Measurements from ENCODE around the gene ACOXL.

DNA sequence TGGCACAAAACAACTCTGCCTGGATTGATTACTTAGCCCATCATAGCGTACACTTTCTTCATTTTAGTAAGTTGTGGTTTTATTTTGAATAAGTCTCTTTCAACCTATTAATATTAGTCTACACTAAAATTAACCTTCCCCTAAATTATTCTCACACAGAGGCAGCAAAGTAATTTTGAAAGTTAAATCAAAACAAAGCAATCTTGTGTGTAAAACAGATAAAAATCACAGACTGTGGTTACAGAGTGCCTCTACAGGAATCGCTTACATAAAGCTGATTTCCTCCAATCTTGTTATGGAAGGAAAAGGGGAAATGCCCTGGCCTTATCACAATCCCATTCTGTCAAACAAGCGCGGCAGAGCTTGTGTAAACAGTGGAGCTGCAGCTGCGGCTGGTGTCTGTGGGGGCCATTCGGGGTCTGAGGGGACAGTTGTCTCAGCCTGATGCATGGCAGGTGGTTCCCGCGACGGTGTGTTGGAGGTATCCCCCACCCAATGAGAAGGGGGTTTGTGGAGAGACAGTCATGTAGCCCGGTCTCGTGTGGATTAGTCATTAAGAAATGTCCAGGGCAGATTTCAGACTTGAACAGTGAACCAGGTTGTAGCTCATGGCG, 430.5 kb downstream of the ACOXL start:
- no peak for TF ChIP-seq CTCF (IDR thresholded peaks at IDR 0.05)
- TF ChIP-seq EP300 (IDR thresholded peaks at IDR 0.05): no peak
- TF ChIP-seq POLR2A (IDR thresholded peaks at IDR 0.05): no peak

Data from ovary (tissue), 3 donors.